Trophoblast cell (in vitro differentiated cells and primary cell): ENCODE data around the gene AHNAK.

Source experiments
- DNase-seq, 2 donors: peaks; one replicate each; pipeline ENCODE4 v3.0.0-alpha.2; 2016
- H2AFZ ChIP-seq: 2 replicates; pipeline ENCODE4 v1.6.1; 2013; ENCODE audit warnings: low read length, moderate library complexity, mild to moderate bottlenecking; ENCODE audit not compliant: insufficient read depth, poor library complexity
- H2AK5ac ChIP-seq: 2 replicates; pipeline ENCODE4 v1.6.1; 2013; ENCODE audit warnings: mild to moderate bottlenecking, low read length
- H2BK120ac ChIP-seq: 2 replicates; pipeline ENCODE4 v1.6.1; 2013; ENCODE audit warnings: low read length, mild to moderate bottlenecking, moderate library complexity; ENCODE audit not compliant: insufficient read depth, poor library complexity
- H2BK12ac ChIP-seq: 2 replicates; pipeline ENCODE4 v1.6.1; 2013; ENCODE audit warnings: mild to moderate bottlenecking, low read length, moderate library complexity
- H2BK5ac ChIP-seq: 2 replicates; pipeline ENCODE4 v1.6.1; 2013; ENCODE audit warnings: low read length, low read depth, moderate library complexity, mild to moderate bottlenecking; ENCODE audit not compliant: poor library complexity
- H3K14ac ChIP-seq: 2 replicates; pipeline ENCODE4 v1.6.1; 2013; ENCODE audit warnings: mild to moderate bottlenecking, low read length
- H3K18ac ChIP-seq: 2 replicates; pipeline ENCODE4 v1.6.1; 2013; ENCODE audit warnings: mild to moderate bottlenecking, low read length
- H3K23ac ChIP-seq: 2 replicates; pipeline ENCODE4 v1.6.1; 2013; ENCODE audit warnings: low read length
- H3K27ac ChIP-seq: 2 replicates; pipeline ENCODE4 v1.5.1; 2013; ENCODE audit warnings: low read depth, mild to moderate bottlenecking, inconsistent platforms, low read length, moderate library complexity
- H3K27me3 ChIP-seq: 2 replicates; pipeline ENCODE4 v1.6.1; 2013; ENCODE audit warnings: inconsistent platforms, mild to moderate bottlenecking, low read length, moderate library complexity; ENCODE audit not compliant: insufficient read depth
- H3K36me3 ChIP-seq, 2 experiments: 1 replicate in 1 of 2; 2 replicates in 1 of 2; pipeline ENCODE4 v1.6.1; 2013; ENCODE audit warnings: low read length in 2 of 2, mild to moderate bottlenecking in 2 of 2, moderate library complexity in 1 of 2; ENCODE audit not compliant: insufficient read depth in 2 of 2, control insufficient read depth in 1 of 2
- H3K4ac ChIP-seq: 2 replicates; pipeline ENCODE4 v1.6.1; 2013; ENCODE audit warnings: low read depth, mild to moderate bottlenecking, low read length, moderate library complexity
- H3K4me1 ChIP-seq, 2 experiments: 1 replicate in 1 of 2; 2 replicates in 1 of 2; pipeline ENCODE4 v1.6.1; 2013; ENCODE audit warnings: low read length in 2 of 2, mild to moderate bottlenecking in 2 of 2, moderate library complexity in 1 of 2; ENCODE audit not compliant: insufficient read depth in 2 of 2, control insufficient read depth in 1 of 2
- H3K4me2 ChIP-seq: 2 replicates; pipeline ENCODE4 v1.6.1; 2013; ENCODE audit warnings: inconsistent platforms, mild to moderate bottlenecking, low read length, moderate library complexity
- H3K4me3 ChIP-seq: 2 replicates; pipeline ENCODE4 v1.5.1; 2013; ENCODE audit warnings: mild to moderate bottlenecking, low read depth, low read length, inconsistent platforms
- H3K79me1 ChIP-seq: one replicate; pipeline ENCODE4 v1.6.1; 2013; ENCODE audit warnings: low read length
- H3K79me2 ChIP-seq: 2 replicates; pipeline ENCODE4 v1.6.1; 2013; ENCODE audit warnings: low read length, mild to moderate bottlenecking; ENCODE audit not compliant: control insufficient read depth, insufficient read depth, poor library complexity
- H3K9ac ChIP-seq: 2 replicates; pipeline ENCODE4 v1.6.1; 2013; ENCODE audit warnings: mild to moderate bottlenecking, low read length
- H3K9me3 ChIP-seq: 2 replicates; pipeline ENCODE4 v1.6.1; 2013; ENCODE audit warnings: low read depth, mild to moderate bottlenecking, control low read depth, inconsistent platforms, low read length; ENCODE audit not compliant: insufficient read depth
- H4K12ac ChIP-seq: 2 replicates; pipeline ENCODE4 v1.6.1; 2013; ENCODE audit warnings: low read depth, mild to moderate bottlenecking, low read length, moderate library complexity
- H4K8ac ChIP-seq: 2 replicates; pipeline ENCODE4 v1.6.1; 2013; ENCODE audit warnings: low read depth, mild to moderate bottlenecking, low read length, moderate library complexity
- H4K91ac ChIP-seq: one replicate; pipeline ENCODE4 v1.6.1; 2013; ENCODE audit warnings: low read depth, mild to moderate bottlenecking, low read length, moderate library complexity
- WGBS: extraction: QIAGEN DNeasy Blood & Tissue Kit; methylation state at CpG from one replicate; pipeline ENCODE4 v1.1.7; 2013; ENCODE audit warnings: missing lambda C conversion rate; ENCODE audit not compliant: insufficient read length, insufficient coverage; ENCODE audit errors: extremely low coverage; 5-methylcytosine and 5-hydroxymethylcytosine counted together

Gene AHNAK

GRCh38 chr11:62544581-62545436 lies 1.8 kb downstream of the AHNAK start:
- H2BK120ac ChIP-seq = peak overlapping the region; percentile 97
- H4K91ac ChIP-seq = peak overlapping the region; percentile 92
- H2BK12ac ChIP-seq = peak overlapping the region; percentile 72
- H3K9me3 ChIP-seq = peaks cover 6% of the 10 kb centered on the region
- H3K14ac ChIP-seq = peak overlapping the region; percentile 99
- peak overlapping the region; percentile 93 for H4K8ac ChIP-seq
- H2AFZ ChIP-seq = peak overlapping the region; percentile 61
- WGBS = no CpG with 5 or more reads among the region's 32 CpGs
- peak overlapping the region; percentile 100 for H3K4ac ChIP-seq
- H3K27me3 ChIP-seq = no peaks in the 10 kb centered on the region
- peaks cover 50% of the 10 kb centered on the region for H3K79me1 ChIP-seq
- H3K4me3 ChIP-seq = peak overlapping the region; percentile 96
- H2AK5ac ChIP-seq = peak overlapping the region; percentile 78
- DNase-seq = peak in 1 of 2 donors; percentile 28
- H3K18ac ChIP-seq = peak overlapping the region; percentile 99
- peak overlapping the region; percentile 63 for H3K4me2 ChIP-seq
- peak overlapping the region; percentile 98 for H3K27ac ChIP-seq
- H4K12ac ChIP-seq = peak overlapping the region; percentile 59
- H3K9ac ChIP-seq = peak overlapping the region; percentile 97
- peak overlapping the region; percentile 99 for H2BK5ac ChIP-seq
- peaks cover 33 to 34% of the 10 kb centered on the region in 2 experiments for H3K36me3 ChIP-seq
- peaks cover 74% of the 10 kb centered on the region for H3K79me2 ChIP-seq
- H3K4me1 ChIP-seq = peaks cover 35 to 40% of the 10 kb centered on the region in 2 experiments
- H3K23ac ChIP-seq = peak overlapping the region; percentile 90

DNA sequence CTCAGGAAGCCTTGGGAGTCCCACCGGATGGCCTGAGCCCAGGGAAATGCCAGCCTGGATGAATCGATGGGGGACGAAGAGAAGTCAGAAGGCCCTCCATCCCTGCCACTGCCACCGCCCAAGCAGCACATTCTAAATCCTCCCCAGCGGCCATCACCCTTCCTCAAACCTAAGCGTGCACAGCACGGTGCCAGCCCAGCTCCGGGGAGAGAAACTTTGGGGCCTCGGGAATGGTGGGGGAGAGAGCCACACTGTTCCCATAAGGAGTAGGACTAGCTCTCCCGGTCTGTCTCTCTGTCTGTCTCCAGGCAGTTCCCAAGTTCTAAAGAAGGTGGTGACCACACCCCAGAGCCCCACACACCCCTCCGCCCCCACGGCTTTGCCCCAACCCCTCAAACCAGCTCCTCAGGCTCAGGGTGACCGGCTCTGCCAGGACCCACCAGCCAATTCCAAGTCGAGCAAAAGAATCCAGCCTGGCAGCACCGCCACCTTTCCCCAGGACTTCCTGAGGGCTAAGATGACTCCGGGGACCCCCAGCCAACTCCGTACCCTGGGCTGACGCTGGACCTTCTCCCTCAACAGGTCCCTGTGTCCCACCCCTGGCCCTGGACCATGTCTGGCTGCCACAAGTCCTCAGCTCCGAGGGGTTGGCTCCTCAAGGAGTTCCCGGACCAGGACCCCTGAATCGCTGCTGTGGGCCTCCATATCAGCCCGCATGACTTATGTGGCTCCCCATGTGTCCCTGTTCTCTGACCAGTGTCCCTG lies 2.7 kb downstream of the AHNAK start:
- Histone ChIP-seq H3K27me3 (no peaks in the 10 kb centered on the region), H2AFZ (no peak overlapping the region), H3K23ac (peak overlapping the region; percentile 28), H3K9me3 (peaks cover 6% of the 10 kb centered on the region), H2BK12ac (peak overlapping the region; percentile 61), H3K36me3 (peaks cover 41 to 42% of the 10 kb centered on the region in 2 experiments), H2AK5ac (peak overlapping the region; percentile 78), H3K4me3 (peak overlapping the region; percentile 96), H4K12ac (peak overlapping the region; percentile 37), H4K8ac (peak overlapping the region; percentile 93), H2BK5ac (peak overlapping the region; percentile 99), H3K4me2 (peak overlapping the region; percentile 63), H3K79me2 (peaks cover 83% of the 10 kb centered on the region), H3K4me1 (peaks cover 40 to 48% of the 10 kb centered on the region in 2 experiments), H2BK120ac (peak overlapping the region; percentile 97), H3K14ac (peak overlapping the region; percentile 99), H3K4ac (peak overlapping the region; percentile 100), H3K27ac (peak overlapping the region; percentile 98), H3K79me1 (peaks cover 54% of the 10 kb centered on the region), H4K91ac (peak overlapping the region; percentile 92), H3K9ac (peak overlapping the region; percentile 97), H3K18ac (peak overlapping the region; percentile 99)
- no CpG with 5 or more reads among the region's 22 CpGs for WGBS
- DNase-seq = peak in 1 of 2 donors; percentile 25

GRCh38 chr11:62542750-62543567 lies 3.6 kb downstream of the AHNAK start:
- Histone ChIP-seq H3K14ac (peak overlapping the region; percentile 45), H3K4ac (peak overlapping the region; percentile 92), H3K27ac (peak overlapping the region; percentile 98), H3K18ac (peak overlapping the region; percentile 34), H2BK12ac (peak overlapping the region; percentile 14), H3K9ac (peak overlapping the region; percentile 97), H4K91ac (peak overlapping the region; percentile 92), H2BK120ac (peak overlapping the region; percentile 9), H3K4me3 (peak overlapping the region; percentile 96), H3K9me3 (peaks cover 6% of the 10 kb centered on the region), H3K79me1 (peaks cover 54% of the 10 kb centered on the region), H3K27me3 (no peaks in the 10 kb centered on the region), H3K36me3 (peaks cover 50 to 51% of the 10 kb centered on the region in 2 experiments), H2AFZ (no peak overlapping the region), H4K8ac (peak overlapping the region; percentile 43), H3K23ac (no peak overlapping the region), H3K4me2 (peak overlapping the region; percentile 63), H3K4me1 (peaks cover 39 to 53% of the 10 kb centered on the region in 2 experiments), H3K79me2 (peaks cover 91% of the 10 kb centered on the region), H2BK5ac (peak overlapping the region; percentile 47), H2AK5ac (peak overlapping the region; percentile 9), H4K12ac (no peak overlapping the region)
- DNase-seq = peak; percentile 79 to 84
- WGBS = no CpG with 5 or more reads among the region's 30 CpGs
